Measurements from ENCODE around the gene CPN2. TPM values are rescaled to one million over a fixed set of nuclear protein-coding genes. Genes with fewer than 3 reads are reported as not detected.

Gene CPN2, protein sequence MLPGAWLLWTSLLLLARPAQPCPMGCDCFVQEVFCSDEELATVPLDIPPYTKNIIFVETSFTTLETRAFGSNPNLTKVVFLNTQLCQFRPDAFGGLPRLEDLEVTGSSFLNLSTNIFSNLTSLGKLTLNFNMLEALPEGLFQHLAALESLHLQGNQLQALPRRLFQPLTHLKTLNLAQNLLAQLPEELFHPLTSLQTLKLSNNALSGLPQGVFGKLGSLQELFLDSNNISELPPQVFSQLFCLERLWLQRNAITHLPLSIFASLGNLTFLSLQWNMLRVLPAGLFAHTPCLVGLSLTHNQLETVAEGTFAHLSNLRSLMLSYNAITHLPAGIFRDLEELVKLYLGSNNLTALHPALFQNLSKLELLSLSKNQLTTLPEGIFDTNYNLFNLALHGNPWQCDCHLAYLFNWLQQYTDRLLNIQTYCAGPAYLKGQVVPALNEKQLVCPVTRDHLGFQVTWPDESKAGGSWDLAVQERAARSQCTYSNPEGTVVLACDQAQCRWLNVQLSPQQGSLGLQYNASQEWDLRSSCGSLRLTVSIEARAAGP
- total RNA-seq (2016; rRNA removed; fragmentation: Illumina TruSeq; extraction: Trizol) (16.3 and 27.7 TPM in 2 replicates), polyA plus RNA-seq (2011; rRNA removed) (26.7 and 29.3 TPM in 2 replicates), polyA minus RNA-seq (2011; rRNA and poly(A)+ RNA removed; ENCODE audit: low replicate concordance) (66.5 TPM in 1 of 2 replicates, not detected in the other), Bru-seq, nascent RNA (percentile 68 among the genes with signal in this experiment), BruChase-seq, experiment 1, labeled RNA remaining after a 6-hour chase (percentile 92 among the genes with signal in this experiment), BruChase-seq, experiment 2, labeled RNA remaining after a 2-hour chase (percentile 77 among the genes with signal in this experiment)
- 4.8 and 4.9 TPM in 2 replicates for total RNA-seq (2016; cell fraction: cytosol; rRNA removed; fragmentation: Illumina TruSeq; extraction: Trizol; ENCODE audit: low read depth)
- total RNA-seq (2016; cell fraction: insoluble cytoplasmic fraction; rRNA removed; fragmentation: Illumina TruSeq; extraction: Trizol): 11.8 and 26.8 TPM in 2 replicates
- 14.4 and 15.6 TPM in 2 replicates for total RNA-seq (2016; cell fraction: membrane; rRNA removed; fragmentation: Illumina TruSeq; extraction: Trizol)
- 34.1 and 42.6 TPM in 2 replicates for total RNA-seq (2016; cell fraction: nucleus; rRNA removed; fragmentation: Illumina TruSeq; extraction: Trizol)
- 12.6 and 16.6 TPM in 2 replicates for polyA plus RNA-seq (2011; cell fraction: cytosol; rRNA removed)
- polyA plus RNA-seq (2011; cell fraction: nucleus; rRNA removed): 18.2 and 18.5 TPM in 2 replicates
- 19.0 and 20.2 TPM in 2 replicates for polyA plus RNA-seq (2012)
- 8.8 and 9.3 TPM in 2 replicates for polyA plus RNA-seq (2016; cell fraction: cytosol; fragmentation: Illumina TruSeq; extraction: Trizol; ENCODE audit: low read depth)
- 27.5 and 38.0 TPM in 2 replicates for polyA plus RNA-seq (2016; cell fraction: insoluble cytoplasmic fraction; fragmentation: Illumina TruSeq; extraction: Trizol; ENCODE audit: low read depth)
- polyA plus RNA-seq (2016; cell fraction: membrane; fragmentation: Illumina TruSeq; extraction: Trizol; ENCODE audit: low read depth): 18.2 and 23.6 TPM in 2 replicates
- 100 and 101 TPM in 2 replicates for polyA plus RNA-seq (2016; cell fraction: nucleus; fragmentation: Illumina TruSeq; extraction: Trizol; ENCODE audit: insufficient read depth, low read depth)
- 19.2 and 22.2 TPM in 2 replicates for polyA minus RNA-seq (2011; cell fraction: cytosol; rRNA and poly(A)+ RNA removed)
- 6.3 and 7.8 TPM in 2 replicates for polyA minus RNA-seq (2011; cell fraction: nucleus; rRNA and poly(A)+ RNA removed)
- long read RNA-seq, experiment 1, transcript CPN2-202 (2 exons, 2,008 nt): minor isoform, 6 of 48 reads
- long read RNA-seq, experiment 1, transcript CPN2-201 (2 exons, 3,028 nt): major isoform, 29 of 48 reads
- long read RNA-seq, experiment 1, partial matches to known transcripts: 9 of 48 reads
- long read RNA-seq, experiment 1, other reads (novel, unspliced or antisense): 4 of 48 reads
- long read RNA-seq, experiment 2, transcript CPN2-202 (2 exons, 2,008 nt): minor isoform, 7 of 120 reads
- long read RNA-seq, experiment 2, transcript CPN2-201 (2 exons, 3,028 nt): major isoform, 60 of 120 reads
- long read RNA-seq, experiment 2, partial matches to known transcripts: 0 of 120 reads
- long read RNA-seq, experiment 2, other reads (novel, unspliced or antisense): 53 of 120 reads

DNA sequence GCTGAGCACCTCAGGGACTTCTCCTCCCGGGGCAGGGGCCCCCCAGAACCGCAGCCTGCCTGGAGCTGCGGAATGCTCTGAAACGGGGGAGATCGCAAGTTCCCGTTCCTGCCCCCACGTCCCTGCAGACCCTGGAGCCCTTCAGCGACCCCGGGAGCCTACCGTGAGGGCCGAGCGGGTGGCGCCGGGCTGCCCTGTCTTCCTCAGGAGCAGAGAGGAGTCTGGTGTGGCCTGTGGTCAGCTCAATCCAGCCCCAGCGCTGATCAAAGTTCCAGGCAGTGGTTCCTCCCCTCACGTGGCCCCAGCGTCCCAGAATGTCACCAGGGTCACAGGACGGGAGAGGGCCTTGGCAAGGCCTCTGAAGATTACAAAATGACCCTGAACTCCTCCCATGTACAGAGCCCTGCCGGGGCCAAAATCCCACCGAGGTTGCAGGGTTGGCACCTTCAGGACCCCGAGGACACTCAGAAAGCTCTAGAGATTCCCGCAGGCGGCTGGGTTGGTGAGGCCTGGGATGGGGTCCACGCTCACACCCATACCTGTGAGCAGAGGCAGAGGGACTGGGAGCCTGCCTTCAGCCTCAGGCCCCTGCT is at the start of gene CPN2:
Gene CPN2 (minus strand): TSS at position 249 of the 593 bp plus-strand sequence. CDS start 8,626 bp downstream, outside the sequence.
- CTCF ChIA-PET (ENCODE audit: low intra/inter-chr PET ratio, low total read pairs): no interaction called here
- POLR2A ChIA-PET: interaction anchor here (0.6 to 2.1 kb wide), 8 partner anchors 9 to 230 kb away, joined by 3 to 10 read pairs (median 4); no protein-coding TSS in a partner anchor
- in situ Hi-C loops (cut with HindIII; ENCODE audit: extremely low pct_ligation_motif_present, low pct_unique_long_range_greater_than_20kb): no loop called here
- H3K36me3 ChIP-seq (replicated peaks in 1 of 2; ENCODE audit: control insufficient read depth in 1 of 2, insufficient read depth in 2 of 2, low read length in 2 of 2): no peaks in the 10 kb centered on the region
- H3K9me3 ChIP-seq (ENCODE audit: low read length): no peaks in the 10 kb centered on the region
- peak within 1 kb of the TSS; percentile 92 for H3K4me2 ChIP-seq (ENCODE audit: low read depth, low read length)
- intact Hi-C loops (cut with micrococcal nuclease; ENCODE audit: unreplicated experiment): loop anchor here (5.0 kb wide), 1 partner anchor 46 kb away; the partner anchor contains the start of gene GP5
- H3K9ac ChIP-seq (ENCODE audit: insufficient read depth, low read depth, low read length): peak within 1 kb of the TSS; percentile 89
- peaks cover 24% of the 10 kb centered on the region for H3K4me1 ChIP-seq (ENCODE audit: insufficient read depth, low read length)
- peak within 1 kb of the TSS; percentile 22 for H2AFZ ChIP-seq (ENCODE audit: low read length)
- BruUV-seq (replicated peaks): no TSS peak
- ATAC-seq: peak; percentile 92
- peak within 1 kb of the TSS; percentile 63 to 91 (median 86) for H3K4me3 ChIP-seq (replicated peaks in 1 of 3; ENCODE audit: insufficient read depth in 1 of 3, low read depth in 2 of 3, low read length in 3 of 3)
- H4K20me1 ChIP-seq (ENCODE audit: insufficient read depth, low read length): no peaks in the 10 kb centered on the region
- DNase-seq (ENCODE audit: low spot score): peak; percentile 77
- H3K27ac ChIP-seq (ENCODE audit: extremely low read length, insufficient read depth, low read length): peak within 1 kb of the TSS; percentile 88
- H3K27me3 ChIP-seq (ENCODE audit: control insufficient read depth in 1 of 2, insufficient read depth in 2 of 2, low read length in 2 of 2): no peaks in the 10 kb centered on the region
- FAIRE-seq: peak; percentile 98
- WGBS (ENCODE audit: low lambda C conversion rate): 0% methylated on average over 6 of the region's 24 CpGs
- no peaks in the 10 kb centered on the region for H3K79me2 ChIP-seq (ENCODE audit: insufficient read depth, low read length)
- TF ChIP-seq, protein P1, sequence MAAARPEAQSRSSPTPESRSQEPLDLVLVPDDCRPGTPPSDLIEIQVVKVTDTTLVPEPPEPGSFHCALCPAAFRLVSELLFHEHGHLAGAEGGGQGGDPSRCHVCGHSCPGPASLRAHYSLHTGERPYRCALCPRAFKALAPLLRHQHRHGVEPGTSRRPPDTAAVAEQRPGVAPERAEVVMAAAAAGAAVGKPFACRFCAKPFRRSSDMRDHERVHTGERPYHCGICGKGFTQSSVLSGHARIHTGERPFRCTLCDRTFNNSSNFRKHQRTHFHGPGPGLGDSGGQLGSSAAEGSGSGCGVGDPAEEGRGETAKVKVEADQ (CRISPR knock-in tag; IDR thresholded peaks at IDR 0.05; ENCODE audit: borderline replicate concordance): peak; percentile 51; the same call in 1 of the 2 replicates
- TF ChIP-seq ZNF333 (CRISPR knock-in tag; IDR thresholded peaks at IDR 0.05; ENCODE audit: borderline replicate concordance) (0 out of 2 replicates have a peak, but pooled peaks have one; percentile 23), FIP1L1 (IDR thresholded peaks at IDR 0.05; ENCODE audit: borderline replicate concordance, insufficient read depth, low read depth, low read length) (no peak), ZNF446 (CRISPR knock-in tag; IDR thresholded peaks at IDR 0.05) (0 out of 2 replicates have a peak, but pooled peaks have one; percentile 36), SMAD1 (CRISPR knock-in tag; IDR thresholded peaks at IDR 0.05; ENCODE audit: borderline replicate concordance, low read depth) (no peak), SNRNP70 (IDR thresholded peaks at IDR 0.05; ENCODE audit: low read depth, low read length) (no peak), ZNF761 (CRISPR knock-in tag; conservative IDR thresholded peaks at IDR 0.05) (peak; percentile 80), ZNF282 (IDR thresholded peaks at IDR 0.05; ENCODE audit: partially characterized antibody) (no peak), MAFK (conservative IDR thresholded peaks at IDR 0.05 in 1 of 2, IDR thresholded peaks at IDR 0.05 in 1 of 2; ENCODE audit: low read length in 2 of 2) (no peak), CC2D1A (CRISPR knock-in tag; IDR thresholded peaks at IDR 0.05) (no peak)
- TF ChIP-seq, protein P2, sequence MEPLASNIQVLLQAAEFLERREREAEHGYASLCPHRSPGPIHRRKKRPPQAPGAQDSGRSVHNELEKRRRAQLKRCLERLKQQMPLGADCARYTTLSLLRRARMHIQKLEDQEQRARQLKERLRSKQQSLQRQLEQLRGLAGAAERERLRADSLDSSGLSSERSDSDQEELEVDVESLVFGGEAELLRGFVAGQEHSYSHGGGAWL (CRISPR knock-in tag; IDR thresholded peaks at IDR 0.05): peak; percentile 23; the same call in 1 of the 2 replicates
- TF ChIP-seq, protein P3, sequence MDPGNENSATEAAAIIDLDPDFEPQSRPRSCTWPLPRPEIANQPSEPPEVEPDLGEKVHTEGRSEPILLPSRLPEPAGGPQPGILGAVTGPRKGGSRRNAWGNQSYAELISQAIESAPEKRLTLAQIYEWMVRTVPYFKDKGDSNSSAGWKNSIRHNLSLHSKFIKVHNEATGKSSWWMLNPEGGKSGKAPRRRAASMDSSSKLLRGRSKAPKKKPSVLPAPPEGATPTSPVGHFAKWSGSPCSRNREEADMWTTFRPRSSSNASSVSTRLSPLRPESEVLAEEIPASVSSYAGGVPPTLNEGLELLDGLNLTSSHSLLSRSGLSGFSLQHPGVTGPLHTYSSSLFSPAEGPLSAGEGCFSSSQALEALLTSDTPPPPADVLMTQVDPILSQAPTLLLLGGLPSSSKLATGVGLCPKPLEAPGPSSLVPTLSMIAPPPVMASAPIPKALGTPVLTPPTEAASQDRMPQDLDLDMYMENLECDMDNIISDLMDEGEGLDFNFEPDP (CRISPR knock-in tag; conservative IDR thresholded peaks at IDR 0.05): no peak
